ENCODE results near the gene LLGL2.

LLGL2 gene

DNA sequence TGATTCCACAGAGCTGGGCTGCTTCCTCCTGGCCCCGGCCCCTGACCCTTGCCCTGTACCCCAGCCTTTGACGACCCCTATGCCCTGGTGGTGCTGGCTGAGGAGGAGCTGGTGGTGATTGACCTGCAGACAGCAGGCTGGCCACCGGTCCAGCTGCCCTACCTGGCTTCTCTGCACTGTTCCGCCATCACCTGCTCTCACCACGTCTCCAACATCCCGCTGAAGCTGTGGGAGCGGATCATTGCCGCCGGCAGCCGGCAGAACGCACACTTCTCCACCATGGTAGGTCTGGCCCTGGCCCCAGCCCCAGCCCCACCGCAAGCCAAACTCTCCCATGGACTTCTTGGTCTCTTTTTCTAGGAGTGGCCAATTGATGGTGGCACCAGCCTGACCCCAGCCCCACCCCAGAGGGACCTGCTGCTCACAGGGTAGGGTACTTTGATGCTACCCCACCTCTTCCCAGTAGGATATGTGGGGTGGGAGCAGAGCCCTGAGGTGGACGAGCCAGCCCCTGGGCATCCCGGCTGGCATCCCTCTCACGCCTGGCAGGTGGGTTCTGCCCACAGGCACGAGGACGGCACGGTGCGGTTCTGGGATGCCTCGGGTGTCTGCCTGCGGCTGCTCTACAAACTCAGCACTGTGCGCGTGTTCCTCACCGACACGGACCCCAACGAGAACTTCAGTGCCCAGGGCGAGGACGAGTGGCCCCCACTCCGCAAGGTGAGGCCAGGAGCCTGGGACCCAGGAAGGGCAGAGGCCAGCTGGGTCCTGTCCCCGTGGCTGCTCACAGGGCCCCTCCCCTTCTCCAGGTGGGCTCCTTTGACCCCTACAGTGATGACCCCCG is 43.1 kb downstream of the LLGL2 start:
- Histone ChIP-seq H3K27ac (ENCODE audit: low read length) (no peak overlapping the region), H3K9me2 (replicated peaks; ENCODE audit: insufficient read depth, low read length) (no peaks in the 10 kb centered on the region), H3K9me3 (replicated peaks; ENCODE audit: insufficient read depth, low read length) (no peaks in the 10 kb centered on the region), H3K4me2 (ENCODE audit: low read depth, low read length) (no peak overlapping the region), H3K36me3 (replicated peaks; ENCODE audit: insufficient read depth, low read length) (no peaks in the 10 kb centered on the region), H3K4me3 (ENCODE audit: low read length) (no peak overlapping the region), H3K9ac (ENCODE audit: low read length) (no peak overlapping the region), H2AFZ (ENCODE audit: low read length) (no peak overlapping the region), H3K79me2 (ENCODE audit: low read length) (no peaks in the 10 kb centered on the region), H4K20me1 (ENCODE audit: insufficient read depth, low read length) (no peaks in the 10 kb centered on the region), H3F3A (ENCODE audit: insufficient read depth, low read length) (0 out of 2 replicates have a peak, but pooled peaks cover 2% of the 10 kb centered on the region), H3K27me3 (replicated peaks; ENCODE audit: insufficient read depth, low read length) (no peaks in the 10 kb centered on the region), H3K4me1 (ENCODE audit: low read length) (peaks cover 13% of the 10 kb centered on the region; the same call in 1 of the 2 replicates)
- no peak for TF ChIP-seq EZH2phosphoT487 (IDR thresholded peaks at IDR 0.05; ENCODE audit: low read length)
- TF ChIP-seq, protein P1, sequence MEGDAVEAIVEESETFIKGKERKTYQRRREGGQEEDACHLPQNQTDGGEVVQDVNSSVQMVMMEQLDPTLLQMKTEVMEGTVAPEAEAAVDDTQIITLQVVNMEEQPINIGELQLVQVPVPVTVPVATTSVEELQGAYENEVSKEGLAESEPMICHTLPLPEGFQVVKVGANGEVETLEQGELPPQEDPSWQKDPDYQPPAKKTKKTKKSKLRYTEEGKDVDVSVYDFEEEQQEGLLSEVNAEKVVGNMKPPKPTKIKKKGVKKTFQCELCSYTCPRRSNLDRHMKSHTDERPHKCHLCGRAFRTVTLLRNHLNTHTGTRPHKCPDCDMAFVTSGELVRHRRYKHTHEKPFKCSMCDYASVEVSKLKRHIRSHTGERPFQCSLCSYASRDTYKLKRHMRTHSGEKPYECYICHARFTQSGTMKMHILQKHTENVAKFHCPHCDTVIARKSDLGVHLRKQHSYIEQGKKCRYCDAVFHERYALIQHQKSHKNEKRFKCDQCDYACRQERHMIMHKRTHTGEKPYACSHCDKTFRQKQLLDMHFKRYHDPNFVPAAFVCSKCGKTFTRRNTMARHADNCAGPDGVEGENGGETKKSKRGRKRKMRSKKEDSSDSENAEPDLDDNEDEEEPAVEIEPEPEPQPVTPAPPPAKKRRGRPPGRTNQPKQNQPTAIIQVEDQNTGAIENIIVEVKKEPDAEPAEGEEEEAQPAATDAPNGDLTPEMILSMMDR (IDR thresholded peaks at IDR 0.05; ENCODE audit: low read length) = no peak
- no peak for TF ChIP-seq EZH2 (optimal IDR thresholded peaks at IDR 0.05; ENCODE audit: low read depth, low read length)
- no peak for DNase-seq

DNA sequence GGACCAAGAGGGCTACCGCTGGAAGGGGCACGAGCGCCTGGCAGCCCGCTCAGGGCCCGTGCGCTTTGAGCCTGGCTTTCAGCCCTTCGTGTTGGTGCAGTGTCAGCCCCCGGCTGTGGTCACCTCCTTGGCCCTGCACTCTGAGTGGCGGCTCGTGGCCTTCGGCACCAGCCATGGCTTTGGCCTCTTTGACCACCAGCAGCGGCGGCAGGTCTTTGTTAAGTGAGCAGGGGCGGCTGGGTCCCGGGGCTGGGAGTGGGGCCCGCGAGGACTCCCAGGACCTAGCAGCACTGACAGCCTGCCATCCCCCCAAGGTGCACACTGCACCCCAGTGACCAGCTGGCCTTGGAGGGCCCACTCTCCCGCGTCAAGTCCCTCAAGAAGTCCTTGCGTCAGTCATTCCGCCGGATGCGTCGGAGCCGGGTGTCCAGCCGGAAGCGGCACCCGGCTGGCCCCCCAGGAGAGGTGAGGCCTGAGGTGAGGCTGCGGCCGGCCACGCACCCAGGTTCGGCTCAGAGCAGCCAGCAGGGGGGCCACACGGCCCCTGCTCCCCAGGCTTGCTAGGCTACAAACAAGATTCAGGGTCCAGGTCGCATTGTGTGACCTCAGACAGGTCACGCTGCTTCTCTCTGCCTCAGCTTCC is 44.7 kb downstream of the LLGL2 start:
- Histone ChIP-seq H3K4me3 (ENCODE audit: low read length) (no peak overlapping the region), H4K20me1 (ENCODE audit: insufficient read depth, low read length) (no peaks in the 10 kb centered on the region), H3K4me1 (ENCODE audit: low read length) (peaks cover 13% of the 10 kb centered on the region; the same call in 1 of the 2 replicates), H3K79me2 (ENCODE audit: low read length) (no peaks in the 10 kb centered on the region), H3K27ac (ENCODE audit: low read length) (no peak overlapping the region), H2AFZ (ENCODE audit: low read length) (no peak overlapping the region), H3K4me2 (ENCODE audit: low read depth, low read length) (no peak overlapping the region), H3K36me3 (replicated peaks; ENCODE audit: insufficient read depth, low read length) (no peaks in the 10 kb centered on the region), H3F3A (ENCODE audit: insufficient read depth, low read length) (0 out of 2 replicates have a peak, but pooled peaks cover 2% of the 10 kb centered on the region), H3K27me3 (replicated peaks; ENCODE audit: insufficient read depth, low read length) (no peaks in the 10 kb centered on the region), H3K9ac (ENCODE audit: low read length) (no peak overlapping the region), H3K9me3 (replicated peaks; ENCODE audit: insufficient read depth, low read length) (no peaks in the 10 kb centered on the region), H3K9me2 (replicated peaks; ENCODE audit: insufficient read depth, low read length) (no peaks in the 10 kb centered on the region)
- DNase-seq = no peak
- TF ChIP-seq, protein P1 (IDR thresholded peaks at IDR 0.05; ENCODE audit: low read length) = no peak
- TF ChIP-seq EZH2 (optimal IDR thresholded peaks at IDR 0.05; ENCODE audit: low read depth, low read length) = no peak
- no peak for TF ChIP-seq EZH2phosphoT487 (IDR thresholded peaks at IDR 0.05; ENCODE audit: low read length)

DNA sequence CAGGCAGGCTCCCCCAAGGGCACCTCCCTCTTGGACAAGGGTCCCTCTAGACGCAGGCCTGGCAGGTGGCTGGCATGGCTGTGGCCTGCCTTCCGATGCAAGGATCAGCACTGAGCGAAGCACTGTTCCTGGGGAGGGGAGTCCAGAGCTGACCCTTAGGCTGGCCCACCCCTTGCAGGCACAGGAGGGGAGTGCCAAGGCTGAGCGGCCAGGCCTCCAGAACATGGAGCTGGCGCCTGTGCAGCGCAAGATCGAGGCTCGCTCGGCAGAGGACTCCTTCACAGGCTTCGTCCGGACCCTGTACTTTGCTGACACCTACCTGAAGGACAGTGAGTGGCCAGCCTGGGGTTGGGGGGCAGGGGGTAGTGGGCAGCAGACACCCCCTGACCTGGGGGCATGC is 45.3 kb downstream of the LLGL2 start:
- no peaks in the 10 kb centered on the region for H3K79me2 ChIP-seq (ENCODE audit: low read length)
- H2AFZ ChIP-seq (ENCODE audit: low read length) = no peak overlapping the region
- H3K27ac ChIP-seq (ENCODE audit: low read length) = peak overlapping the region; percentile 62; the same call in 1 of the 2 replicates
- no peaks in the 10 kb centered on the region for H3K9me2 ChIP-seq (replicated peaks; ENCODE audit: insufficient read depth, low read length)
- no peak for TF ChIP-seq EZH2 (optimal IDR thresholded peaks at IDR 0.05; ENCODE audit: low read depth, low read length)
- TF ChIP-seq, protein P1 (IDR thresholded peaks at IDR 0.05; ENCODE audit: low read length) = no peak
- TF ChIP-seq EZH2phosphoT487 (IDR thresholded peaks at IDR 0.05; ENCODE audit: low read length) = no peak
- no peak for DNase-seq
- peak overlapping the region; percentile 63; the same call in 1 of the 2 replicates for H3K4me2 ChIP-seq (ENCODE audit: low read depth, low read length)
- no peaks in the 10 kb centered on the region for H3K27me3 ChIP-seq (replicated peaks; ENCODE audit: insufficient read depth, low read length)
- H3K9ac ChIP-seq (ENCODE audit: low read length) = peak overlapping the region; percentile 89; the same call in 1 of the 2 replicates
- 0 out of 2 replicates have a peak, but pooled peaks cover 2% of the 10 kb centered on the region for H3F3A ChIP-seq (ENCODE audit: insufficient read depth, low read length)
- H3K4me1 ChIP-seq (ENCODE audit: low read length) = peaks cover 13% of the 10 kb centered on the region; the same call in 1 of the 2 replicates
- no peak overlapping the region for H3K4me3 ChIP-seq (ENCODE audit: low read length)
- no peaks in the 10 kb centered on the region for H3K9me3 ChIP-seq (replicated peaks; ENCODE audit: insufficient read depth, low read length)
- no peaks in the 10 kb centered on the region for H4K20me1 ChIP-seq (ENCODE audit: insufficient read depth, low read length)
- no peaks in the 10 kb centered on the region for H3K36me3 ChIP-seq (replicated peaks; ENCODE audit: insufficient read depth, low read length)

Measured in MM.1S (cell line).